A673 (cell line): ENCODE measurements around the gene SMAD3.

Experiments used
- CTCF ChIP-seq: fragments of 300-800, 200-600 bp; sonication (generic); conservative IDR thresholded peaks from 2 replicates; pipeline ENCODE4 v1.5.1; 2017; ENCODE audit warnings: low read depth, mild to moderate bottlenecking, antibody characterized with exemption, low read length, moderate library complexity, mixed read lengths
- EZH2 ChIP-seq: fragments of 200-600 bp; sonication (generic); IDR thresholded peaks from 2 replicates; pipeline ENCODE4 v1.6.1; 2017; ENCODE audit warnings: borderline replicate concordance, low read depth, mild to moderate bottlenecking, mixed read lengths, antibody characterized with exemption, low read length; ENCODE audit not compliant: poor library complexity, severe bottlenecking

DNA sequence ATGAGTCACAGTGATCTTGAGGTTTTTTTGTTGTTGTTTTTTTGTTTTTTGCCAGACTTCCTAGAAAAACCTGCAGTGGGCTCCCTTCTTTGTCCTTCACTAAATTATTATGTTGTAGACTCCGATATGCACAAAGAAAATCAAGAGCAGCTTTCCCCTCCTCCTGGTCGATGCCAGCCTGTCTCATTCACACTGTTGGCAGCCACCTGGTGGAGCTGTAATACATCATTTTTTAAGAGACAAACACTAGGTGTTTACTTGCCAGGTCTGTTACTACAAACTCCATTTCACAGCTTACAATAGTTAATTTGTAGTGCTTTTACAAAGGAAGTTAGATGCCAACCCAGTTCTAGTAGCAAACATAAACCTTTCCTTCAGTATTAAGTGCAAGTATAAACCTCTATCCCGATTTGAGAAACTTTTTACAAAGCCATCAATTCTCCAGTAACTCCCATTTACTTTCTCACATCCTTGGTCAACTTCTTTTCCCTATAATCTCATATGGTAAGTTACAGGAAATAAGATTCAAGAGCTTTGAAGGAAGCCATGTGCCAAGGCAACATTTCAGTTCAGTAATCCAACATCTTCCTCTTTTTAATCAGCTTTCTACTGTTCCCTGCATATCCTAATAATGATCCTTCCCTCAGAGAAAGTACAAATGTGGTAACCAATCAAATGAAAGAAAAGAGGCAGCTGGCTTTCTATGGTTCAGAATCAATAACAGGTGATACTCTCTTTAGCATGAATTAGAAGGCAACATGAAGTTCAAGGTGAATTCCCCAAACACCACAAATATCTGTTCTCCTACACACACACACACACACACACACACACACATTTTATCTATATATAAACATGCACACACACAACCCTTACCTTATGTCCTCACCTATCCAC is 175.1 kb downstream of the SMAD3 start:
- TF ChIP-seq EZH2 (no peak), CTCF (peak; percentile 53)
